GM12878 (cell line): ENCODE data around the gene SNX10. TPM values are rescaled to one million over a fixed set of nuclear protein-coding genes. Genes with fewer than 3 reads are reported as not detected.

Experiments
- ATAC-seq: fragments of 200-7000 bp; cut with Tn5 transposase; 3 replicates; pipeline ENCODE4 v1.9.1; 2020; ENCODE audit warnings: mild to moderate bottlenecking, moderate library complexity
- BruUV-seq: library from RNA; stranded (reverse); fragments of 400-500 nt; replicated peaks from 2 replicates; lab custom pipeline; 2021; lab: Mats Ljungman, UMichigan
- CTCF ChIA-PET: fragments of 300-600 bp; sonication (Branson Sonifier 250); formaldehyde crosslinking; extraction: SDS; loops from one replicate; lab custom pipeline; 2021; ENCODE audit warnings: inconsistent platforms; lab: Yijun Ruan, JAX
- POLR2A ChIA-PET: fragments of 350-600 bp; formaldehyde crosslinking; extraction: SDS; loops from one replicate; lab custom pipeline; 2021; ENCODE audit warnings: inconsistent platforms; lab: Charles Lee
- RAD21 ChIA-PET: fragments of 300-600 bp; sonication (Branson Sonifier 250); formaldehyde crosslinking; loops from one replicate; lab custom pipeline; 2023; ENCODE audit warnings: antibody characterized with exemption; ENCODE audit not compliant: unreplicated experiment; lab: Charles Lee
- SMC1A ChIA-PET: fragments of 300-600 bp; sonication (Branson Sonifier 250); formaldehyde crosslinking; loops from one replicate; lab custom pipeline; 2023; ENCODE audit not compliant: unreplicated experiment, uncharacterized antibody; lab: Charles Lee
- DNase-seq: peaks from one replicate; pipeline ENCODE4 v3.0.0-alpha.2; 2011; ENCODE audit warnings: low read depth, low spot score
- FAIRE-seq: peaks from 3 replicates; lab custom pipeline; 2011; peaks lifted over from hg19 to GRCh38; lab: Jason Lieb, UNC
- H2AFZ ChIP-seq: 2 replicates; pipeline ENCODE4 v1.6.0; 2011; ENCODE audit warnings: low read depth, low read length, control low read depth; ENCODE audit not compliant: control insufficient read depth
- H3K27ac ChIP-seq: 2 replicates; pipeline ENCODE4 v1.5.1; 2011; ENCODE audit warnings: control low read depth; ENCODE audit not compliant: control insufficient read depth, insufficient read depth
- H3K27me3 ChIP-seq, 2 experiments: replicated peaks in 1 of 2; 2 replicates each; pipeline versions ENCODE4 v1.6.0 to v1.6.1; 2011; ENCODE audit warnings: low read length in 1 of 2; ENCODE audit not compliant: control insufficient read depth in 2 of 2, insufficient read depth in 2 of 2
- H3K36me3 ChIP-seq, 2 experiments: 2 replicates each; pipeline ENCODE4 v1.5.1; 2011; ENCODE audit warnings: low read length in 1 of 2; ENCODE audit not compliant: control insufficient read depth in 2 of 2, insufficient read depth in 2 of 2
- H3K4me1 ChIP-seq: 2 replicates; pipeline ENCODE4 v1.6.1; 2011; ENCODE audit warnings: mild to moderate bottlenecking, low read length, moderate library complexity, mixed read lengths; ENCODE audit not compliant: control insufficient read depth, insufficient read depth
- H3K4me2 ChIP-seq: 2 replicates; pipeline ENCODE4 v1.6.0; 2011; ENCODE audit warnings: control low read depth; ENCODE audit not compliant: control insufficient read depth, insufficient read depth
- H3K4me3 ChIP-seq: fragments of 200-600 bp; sonication (generic); 2 replicates; pipeline ENCODE4 v1.5.1; 2016
- H3K79me2 ChIP-seq: 2 replicates; pipeline ENCODE4 v1.6.0; 2011; ENCODE audit warnings: low read length; ENCODE audit not compliant: control insufficient read depth, insufficient read depth
- H3K9ac ChIP-seq: 2 replicates; pipeline ENCODE4 v1.8.0; 2011; ENCODE audit warnings: low read length, control low read depth, mixed read lengths; ENCODE audit not compliant: control insufficient read depth, insufficient read depth
- H3K9me3 ChIP-seq: replicated peaks from 3 replicates; pipeline ENCODE4 v1.5.1; 2011; ENCODE audit warnings: mild to moderate bottlenecking, low read length; ENCODE audit not compliant: control insufficient read depth, insufficient read depth
- H4K20me1 ChIP-seq: 2 replicates; pipeline ENCODE4 v1.6.0; 2011; ENCODE audit not compliant: control insufficient read depth, insufficient read depth
- CHD1 ChIP-seq: IDR thresholded peaks from 2 replicates; pipeline ENCODE4 v1.6.1; 2012; ENCODE audit warnings: low read depth, low read length, improper control_type of control experiment
- DPF2 ChIP-seq: fragments of 450-650 bp; IDR thresholded peaks from 2 replicates; pipeline ENCODE4 v1.6.1; 2017; ENCODE audit warnings: mild to moderate bottlenecking
- KDM1A ChIP-seq: fragments of 200-600 bp; sonication (generic); IDR thresholded peaks from 2 replicates; pipeline ENCODE4 v1.6.1; 2016; ENCODE audit warnings: borderline replicate concordance
- MAX ChIP-seq: IDR thresholded peaks from 2 replicates; pipeline ENCODE4 v1.6.1; 2012; ENCODE audit warnings: low read depth, low read length, improper control_type of control experiment
- MEF2A ChIP-seq: IDR thresholded peaks from 2 replicates; pipeline ENCODE4 v1.6.1; 2011; ENCODE audit warnings: low read depth, mild to moderate bottlenecking, low read length, moderate library complexity; ENCODE audit not compliant: insufficient read depth
- NBN ChIP-seq: fragments of 450-650 bp; IDR thresholded peaks from 2 replicates; pipeline ENCODE4 v1.6.1; 2016
- PML ChIP-seq: IDR thresholded peaks from 2 replicates; pipeline ENCODE4 v1.6.1; 2012; ENCODE audit warnings: low read length, inconsistent platforms
- RCOR1 ChIP-seq: conservative IDR thresholded peaks from 2 replicates; pipeline ENCODE4 v1.6.1; 2012; ENCODE audit warnings: low read depth, low read length, improper control_type of control experiment
- SIX5 ChIP-seq: IDR thresholded peaks from 2 replicates; pipeline ENCODE4 v1.6.1; 2011; ENCODE audit warnings: mild to moderate bottlenecking, low read depth, low read length, moderate library complexity; ENCODE audit not compliant: severe bottlenecking
- ZBTB40 ChIP-seq: fragments of 450-650 bp; IDR thresholded peaks from 2 replicates; pipeline ENCODE4 v1.6.1; 2016; ENCODE audit warnings: mild to moderate bottlenecking, moderate library complexity, borderline replicate concordance
- WGBS: methylation state at CpG from one replicate; pipeline ENCODE4 v1.1.6; 2016; ENCODE audit warnings: low lambda C conversion rate; ENCODE audit not compliant: insufficient replicate concordance, insufficient coverage; ENCODE audit errors: missing lambda C conversion rate; 5-methylcytosine and 5-hydroxymethylcytosine counted together
- in situ Hi-C: fragments of 300-500 bp; cut with MboI; formaldehyde crosslinking; loops from 9 replicates; pipeline ENCODE4 v1.14.3; 2018; ENCODE audit warnings: mixed read lengths
- intact Hi-C: fragments of 100-400 bp; cut with micrococcal nuclease; formaldehyde crosslinking; loops from one replicate; pipeline ENCODE4 v1.14.2; 2022; ENCODE audit not compliant: unreplicated experiment
- polyA plus RNA-seq, 11 experiments: library from polyadenylated mRNA; depleted of rRNA in 4 of 11; unstranded in 6 of 11; stranded (reverse) in 5 of 11; fragments of >200 nt; fragmentation: Nextera tagmentation in 4 of 11; fragmentation: Illumina TruSeq in 1 of 11; extraction: Ambion mirVana in 4 of 11; extraction: Trizol in 1 of 11; gene quantifications; 1 replicate in 1 of 11; 2 replicates in 10 of 11; pipeline versions ENCODE4 v1.2.1 to v1.2.3, GENCODE V29; 2011 to 2016; ENCODE audit warnings: inconsistent platforms in 2 of 11, missing spikeins in 2 of 11, low read depth in 1 of 11
- total RNA-seq, 4 experiments: library from RNA; depleted of rRNA in 3 of 4; stranded (reverse); fragments of >200 nt in 3 of 4; fragmentation: Illumina TruSeq in 1 of 4; extraction: Trizol in 1 of 4; gene quantifications; 2 replicates each; pipeline versions ENCODE4 v1.2.1 to v1.2.3, GENCODE V29; 2013 to 2021
- TF ChIP-seq, protein P1 (sequence below): fragments of 450-650 bp; IDR thresholded peaks from 2 replicates; pipeline ENCODE4 v1.6.1; 2017; ENCODE audit warnings: antibody characterized with exemption, mild to moderate bottlenecking, moderate library complexity
- TF ChIP-seq, protein P2 (sequence below): IDR thresholded peaks from 2 replicates; pipeline ENCODE4 v1.6.1; 2011; ENCODE audit warnings: low read depth, mild to moderate bottlenecking, low read length, moderate library complexity, borderline replicate concordance; ENCODE audit errors: extremely low read depth

Gene SNX10
- total and polyA plus RNA-seq, 10 of the 15 experiments (the other 5 are each of a cell fraction or from before 2014, with no cell fraction given) = 22.0 to 56.2 (median 30.1) TPM

DNA sequence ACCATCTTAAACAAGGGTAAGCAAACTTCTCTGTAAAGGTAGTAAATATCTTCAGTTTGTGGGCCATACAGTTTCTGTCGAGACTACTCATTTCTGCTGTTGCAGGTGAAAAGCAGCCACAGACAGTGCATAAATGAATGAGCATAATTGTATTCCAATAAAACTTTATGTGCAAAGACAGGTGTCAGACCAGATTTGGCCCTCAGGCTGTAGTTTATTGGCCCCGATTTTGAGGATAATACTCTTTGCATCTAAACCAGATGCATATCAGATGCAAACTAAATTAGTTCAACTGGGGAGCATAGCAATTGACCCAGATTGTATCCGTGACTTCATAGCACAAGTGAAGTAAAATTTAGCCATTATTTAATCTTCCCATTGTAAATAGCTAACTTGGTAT is 70.0 kb downstream of the SNX10 start (continued):
- TF ChIP-seq MAX (no peak), CHD1 (no peak)
- TF ChIP-seq, protein P1, sequence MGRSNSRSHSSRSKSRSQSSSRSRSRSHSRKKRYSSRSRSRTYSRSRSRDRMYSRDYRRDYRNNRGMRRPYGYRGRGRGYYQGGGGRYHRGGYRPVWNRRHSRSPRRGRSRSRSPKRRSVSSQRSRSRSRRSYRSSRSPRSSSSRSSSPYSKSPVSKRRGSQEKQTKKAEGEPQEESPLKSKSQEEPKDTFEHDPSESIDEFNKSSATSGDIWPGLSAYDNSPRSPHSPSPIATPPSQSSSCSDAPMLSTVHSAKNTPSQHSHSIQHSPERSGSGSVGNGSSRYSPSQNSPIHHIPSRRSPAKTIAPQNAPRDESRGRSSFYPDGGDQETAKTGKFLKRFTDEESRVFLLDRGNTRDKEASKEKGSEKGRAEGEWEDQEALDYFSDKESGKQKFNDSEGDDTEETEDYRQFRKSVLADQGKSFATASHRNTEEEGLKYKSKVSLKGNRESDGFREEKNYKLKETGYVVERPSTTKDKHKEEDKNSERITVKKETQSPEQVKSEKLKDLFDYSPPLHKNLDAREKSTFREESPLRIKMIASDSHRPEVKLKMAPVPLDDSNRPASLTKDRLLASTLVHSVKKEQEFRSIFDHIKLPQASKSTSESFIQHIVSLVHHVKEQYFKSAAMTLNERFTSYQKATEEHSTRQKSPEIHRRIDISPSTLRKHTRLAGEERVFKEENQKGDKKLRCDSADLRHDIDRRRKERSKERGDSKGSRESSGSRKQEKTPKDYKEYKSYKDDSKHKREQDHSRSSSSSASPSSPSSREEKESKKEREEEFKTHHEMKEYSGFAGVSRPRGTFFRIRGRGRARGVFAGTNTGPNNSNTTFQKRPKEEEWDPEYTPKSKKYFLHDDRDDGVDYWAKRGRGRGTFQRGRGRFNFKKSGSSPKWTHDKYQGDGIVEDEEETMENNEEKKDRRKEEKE = no peak

- ATAC-seq (no peak), FAIRE-seq (no peak), DNase-seq (no peak)
- H3K4me2 ChIP-seq = no peak overlapping the region
- H3K4me1 ChIP-seq = peaks cover 14% of the 10 kb centered on the region
- ChIA-PET SMC1A (interaction anchor here (1.0 to 7.7 kb wide), 13 partner anchors 9 to 469 kb away, joined by 3 to 124 read pairs (median 11); partner anchors contain the start of gene SNX10), POLR2A (no interaction called here), RAD21 (interaction anchor here (1.1 to 8.7 kb wide), 10 partner anchors 12 to 470 kb away, joined by 5 to 68 read pairs (median 11); partner anchors contain the start of gene SNX10), CTCF (interaction anchor here (0.7 to 6.4 kb wide), 10 partner anchors 11 to 469 kb away, joined by 3 to 138 read pairs (median 28); partner anchors contain the start of gene SNX10)
- H4K20me1 ChIP-seq = no peaks in the 10 kb centered on the region
- in situ Hi-C loops (loop anchor here (10.0 kb wide), 1 partner anchor 169 kb away; no protein-coding TSS in a partner anchor), intact Hi-C loops (no loop called here)
- H3K9ac ChIP-seq = no peak overlapping the region
- no peak overlapping the region for H2AFZ ChIP-seq
- H3K27ac ChIP-seq = no peak overlapping the region
- H3K79me2 ChIP-seq = no peaks in the 10 kb centered on the region
- no peaks in the 10 kb centered on the region for H3K9me3 ChIP-seq
- TF ChIP-seq ZBTB40 (no peak), KDM1A (no peak), MEF2A (no peak), RCOR1 (no peak), DPF2 (no peak), NBN (no peak), SIX5 (no peak), PML (no peak)
- TF ChIP-seq, protein P2, sequence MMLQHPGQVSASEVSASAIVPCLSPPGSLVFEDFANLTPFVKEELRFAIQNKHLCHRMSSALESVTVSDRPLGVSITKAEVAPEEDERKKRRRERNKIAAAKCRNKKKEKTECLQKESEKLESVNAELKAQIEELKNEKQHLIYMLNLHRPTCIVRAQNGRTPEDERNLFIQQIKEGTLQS = no peak
- H3K36me3 ChIP-seq = peaks cover 6 to 17% of the 10 kb centered on the region in 2 experiments
- WGBS = 97% methylated on average over 7 of the region's 7 CpGs
- H3K4me3 ChIP-seq = no peak overlapping the region
- no TSS peak for BruUV-seq
- H3K27me3 ChIP-seq = no peaks in the 10 kb centered on the region
These were observed 71.8 kb downstream of the SNX10 start for GRCh38 chr7:26363465-26363864.
